H9 (cell line): ENCODE measurements around the gene GALNT9. TPM values are rescaled to one million over a fixed set of nuclear protein-coding genes. Genes with fewer than 3 reads are reported as not detected.

ENCODE experiments used
- DNase-seq: peaks from one replicate; pipeline ENCODE4 v3.0.0-alpha.2; 2017
- H2AFZ ChIP-seq: one replicate; pipeline ENCODE4 v1.6.1; 2013; ENCODE audit warnings: mild to moderate bottlenecking, low read length, control low read depth, moderate library complexity
- H2AK5ac ChIP-seq: 2 replicates; pipeline ENCODE4 v1.6.1; 2013; ENCODE audit warnings: low read length, control low read depth, mixed read lengths; ENCODE audit not compliant: insufficient read length
- H2BK120ac ChIP-seq: one replicate; pipeline ENCODE4 v1.6.1; 2013; ENCODE audit warnings: low read depth, mild to moderate bottlenecking, low read length, control low read depth, inconsistent platforms; ENCODE audit not compliant: poor library complexity, severe bottlenecking
- H2BK12ac ChIP-seq: 2 replicates; pipeline ENCODE4 v1.6.1; 2013; ENCODE audit warnings: low read length, control low read depth, mixed read lengths, low read depth; ENCODE audit not compliant: insufficient read length
- H2BK15ac ChIP-seq: 2 replicates; pipeline ENCODE4 v1.6.1; 2013; ENCODE audit warnings: low read depth, low read length, control low read depth
- H2BK20ac ChIP-seq: one replicate; pipeline ENCODE4 v1.6.1; 2013; ENCODE audit warnings: low read depth, mild to moderate bottlenecking, low read length, control low read depth, inconsistent platforms; ENCODE audit not compliant: poor library complexity, severe bottlenecking
- H2BK5ac ChIP-seq: 2 replicates; pipeline ENCODE4 v1.6.1; 2013; ENCODE audit warnings: low read length, control low read depth, mixed read lengths; ENCODE audit not compliant: insufficient read length
- H3K14ac ChIP-seq: 2 replicates; pipeline ENCODE4 v1.6.1; 2013; ENCODE audit warnings: low read length, control low read depth; ENCODE audit not compliant: insufficient read depth
- H3K18ac ChIP-seq: 2 replicates; pipeline ENCODE4 v1.6.1; 2013; ENCODE audit warnings: low read depth, mild to moderate bottlenecking, mixed read lengths, low read length, control low read depth; ENCODE audit not compliant: insufficient read length
- H3K23ac ChIP-seq: 2 replicates; pipeline ENCODE4 v1.6.1; 2013; ENCODE audit warnings: low read length, control low read depth, mixed read lengths, low read depth; ENCODE audit not compliant: insufficient read length
- H3K23me2 ChIP-seq: 2 replicates; pipeline ENCODE4 v1.6.1; 2013; ENCODE audit warnings: low read depth, mild to moderate bottlenecking, mixed read lengths, low read length, control low read depth; ENCODE audit not compliant: insufficient read length, poor library complexity, severe bottlenecking
- H3K27ac ChIP-seq: 2 replicates; pipeline ENCODE4 v1.5.1; 2013; ENCODE audit warnings: low read length, control low read depth, mixed read lengths, low read depth; ENCODE audit not compliant: insufficient read length
- H3K27me3 ChIP-seq: 2 replicates; pipeline ENCODE4 v1.6.1; 2013; ENCODE audit warnings: low read length, control low read depth, inconsistent platforms; ENCODE audit not compliant: insufficient read depth
- H3K4ac ChIP-seq: 2 replicates; pipeline ENCODE4 v1.6.1; 2013; ENCODE audit warnings: low read depth, mild to moderate bottlenecking, control low read depth, inconsistent platforms, low read length, moderate library complexity
- H3K4me1 ChIP-seq: 2 replicates; pipeline ENCODE4 v1.6.1; 2013; ENCODE audit warnings: low read length, control low read depth, inconsistent platforms; ENCODE audit not compliant: insufficient read depth
- H3K4me2 ChIP-seq: 2 replicates; pipeline ENCODE4 v1.6.1; 2013; ENCODE audit warnings: low read length, control low read depth, mixed read lengths; ENCODE audit not compliant: insufficient read length, insufficient read depth
- H3K56ac ChIP-seq: 2 replicates; pipeline ENCODE4 v1.6.1; 2013; ENCODE audit warnings: low read depth, mild to moderate bottlenecking, mixed read lengths, low read length, control low read depth; ENCODE audit not compliant: insufficient read length
- H3K79me1 ChIP-seq: 2 replicates; pipeline ENCODE4 v1.6.1; 2013; ENCODE audit warnings: low read depth, mild to moderate bottlenecking, moderate library complexity, low read length, control low read depth, inconsistent platforms; ENCODE audit not compliant: insufficient read depth, poor library complexity, severe bottlenecking
- H3K79me2 ChIP-seq: 2 replicates; pipeline ENCODE4 v1.6.1; 2013; ENCODE audit warnings: low read length, control low read depth, inconsistent platforms; ENCODE audit not compliant: insufficient read depth
- H3K9ac ChIP-seq: 2 replicates; pipeline ENCODE4 v1.6.1; 2013; ENCODE audit warnings: low read length, control low read depth, mixed read lengths; ENCODE audit not compliant: insufficient read length; ENCODE audit errors: extremely low read depth
- H3K9me3 ChIP-seq: one replicate; pipeline ENCODE4 v1.6.1; 2013; ENCODE audit warnings: low read depth, low read length, inconsistent platforms; ENCODE audit not compliant: control insufficient read depth
- H3T11ph ChIP-seq: one replicate; pipeline ENCODE4 v1.6.1; 2013; ENCODE audit warnings: mild to moderate bottlenecking, low read length, control low read depth, inconsistent platforms
- H4K20me1 ChIP-seq: one replicate; pipeline ENCODE4 v1.6.1; 2013; ENCODE audit not compliant: control insufficient read depth, insufficient read length, insufficient read depth
- H4K5ac ChIP-seq: 2 replicates; pipeline ENCODE4 v1.6.1; 2013; ENCODE audit warnings: low read depth, mild to moderate bottlenecking, mixed read lengths, low read length, control low read depth; ENCODE audit not compliant: insufficient read length
- H4K8ac ChIP-seq: replicated peaks from 2 replicates; pipeline ENCODE4 v1.6.1; 2013; ENCODE audit warnings: low read length, control low read depth, mixed read lengths, low read depth; ENCODE audit not compliant: insufficient read length
- H4K91ac ChIP-seq: 2 replicates; pipeline ENCODE4 v1.6.1; 2013; ENCODE audit warnings: low read depth, mild to moderate bottlenecking, moderate library complexity, mixed read lengths, low read length, control low read depth; ENCODE audit not compliant: insufficient read length
- H3K27ac Mint-ChIP-seq, 3 experiments: 2 replicates in 2 of 3; 3 replicates in 1 of 3; pipeline ENCODE4 v1.8.0; 2020 to 2021; ENCODE audit warnings: mixed read lengths in 3 of 3, mild to moderate bottlenecking in 1 of 3, moderate library complexity in 1 of 3
- H3K27me3 Mint-ChIP-seq: 2 replicates; pipeline ENCODE4 v1.8.0; 2021; ENCODE audit warnings: low read depth, mild to moderate bottlenecking, moderate library complexity, mixed read lengths
- H3K36me3 Mint-ChIP-seq, 3 experiments: 2 replicates in 2 of 3; 3 replicates in 1 of 3; pipeline ENCODE4 v1.8.0; 2020 to 2021; ENCODE audit warnings: low read depth in 3 of 3, mixed read lengths in 3 of 3; ENCODE audit not compliant: insufficient read depth in 1 of 3
- H3K4me1 Mint-ChIP-seq, 2 experiments: 2 replicates each; pipeline ENCODE4 v1.8.0; 2020; ENCODE audit warnings: mixed read lengths in 2 of 2
- H3K4me3 Mint-ChIP-seq, 2 experiments: 2 replicates in 1 of 2; 3 replicates in 1 of 2; pipeline ENCODE4 v1.8.0; 2020 to 2021; ENCODE audit warnings: mild to moderate bottlenecking in 2 of 2, mixed read lengths in 2 of 2, moderate library complexity in 1 of 2
- H3K9me3 Mint-ChIP-seq, 2 experiments: 2 replicates in 1 of 2; 3 replicates in 1 of 2; pipeline ENCODE4 v1.8.0; 2020; ENCODE audit warnings: mild to moderate bottlenecking in 2 of 2, mixed read lengths in 2 of 2, moderate library complexity in 1 of 2
- CTCF ChIP-seq: fragments of 200-600 bp; sonication (generic); conservative IDR thresholded peaks from 3 replicates; pipeline ENCODE4 v1.8.0; 2021; ENCODE audit warnings: antibody characterized with exemption, mild to moderate bottlenecking
- WGBS: extraction: QIAGEN DNeasy Blood & Tissue Kit; methylation state at CpG from one replicate; pipeline ENCODE4 v1.1.7; 2013; ENCODE audit warnings: missing lambda C conversion rate, low lambda C conversion rate, mixed read lengths; ENCODE audit not compliant: insufficient read length; ENCODE audit errors: extremely low coverage; 5-methylcytosine and 5-hydroxymethylcytosine counted together
- total RNA-seq: library from RNA; stranded (reverse); gene quantifications from 2 replicates; pipeline ENCODE4 v1.2.1, GENCODE V29; 2021

GALNT9 gene
- total RNA-seq, 1 experiment from 2014 or later: 0.35 TPM

GRCh38 chr12:132213359-132214160, 115.8 kb downstream of the GALNT9 start:
- H3K27me3 Mint-ChIP-seq: peaks cover 87% of the 10 kb centered on the region
- peaks cover 2 to 3% of the 10 kb centered on the region in 2 experiments; a peak in 3 of 5 replicates for H3K9me3 Mint-ChIP-seq

More at GRCh38 chr12:132213359-132214160, 115.8 kb downstream of the GALNT9 start:
- no peak overlapping the region for H2BK5ac ChIP-seq
- no peak overlapping the region for H2BK20ac ChIP-seq
- no peak for DNase-seq
- Mint-ChIP-seq H3K36me3 (no peaks in the 10 kb centered on the region), H3K4me1 (no peaks in the 10 kb centered on the region), H3K27ac (no peak overlapping the region), H3K4me3 (no peak overlapping the region)
- no peaks in the 10 kb centered on the region for H3K9me3 ChIP-seq
- no peak overlapping the region; the same call in 1 of the 2 replicates for H3K14ac ChIP-seq
- H3K56ac ChIP-seq: no peak overlapping the region
- no peak overlapping the region for H3K23ac ChIP-seq
- H3K27ac ChIP-seq: no peak overlapping the region
- H3K4me1 ChIP-seq: no peaks in the 10 kb centered on the region; the same call in 1 of the 2 replicates
- H4K5ac ChIP-seq: no peak overlapping the region
- H2AK5ac ChIP-seq: no peak overlapping the region
- no peak overlapping the region for H2BK15ac ChIP-seq
- no peak overlapping the region for H3K18ac ChIP-seq
- no peak overlapping the region for H3K4ac ChIP-seq
- H3K9ac ChIP-seq: no peak overlapping the region
- no peak overlapping the region for H4K91ac ChIP-seq
- no peaks in the 10 kb centered on the region for H3K79me2 ChIP-seq
- no peak overlapping the region for H3T11ph ChIP-seq
- H2BK120ac ChIP-seq: no peak overlapping the region
- no peak overlapping the region for H2BK12ac ChIP-seq
- no peak overlapping the region for H4K8ac ChIP-seq
- no peaks in the 10 kb centered on the region for H3K23me2 ChIP-seq
- no peaks in the 10 kb centered on the region for H3K79me1 ChIP-seq
- no peak overlapping the region for H2AFZ ChIP-seq
- no peaks in the 10 kb centered on the region for H4K20me1 ChIP-seq
- no peak overlapping the region for H3K4me2 ChIP-seq
- peaks cover 5% of the 10 kb centered on the region; the same call in 1 of the 2 replicates for H3K27me3 ChIP-seq
- no CpG with 5 or more reads among the region's 26 CpGs for WGBS
- no peak for TF ChIP-seq CTCF
